HUES64 (cell line): ENCODE measurements around the gene OTUD1.

Source experiments
- H3K27ac ChIP-seq: 2 replicates; pipeline ENCODE4 v1.7.0; 2013; ENCODE audit warnings: low read depth, low read length, inconsistent platforms
- H3K27me3 ChIP-seq: 2 replicates; pipeline ENCODE4 v1.6.1; 2013; ENCODE audit warnings: mild to moderate bottlenecking, low read length; ENCODE audit not compliant: insufficient read depth
- H3K36me3 ChIP-seq: 2 replicates; pipeline ENCODE4 v1.6.1; 2013; ENCODE audit warnings: mild to moderate bottlenecking, low read length; ENCODE audit not compliant: insufficient read depth
- H3K4me1 ChIP-seq: 2 replicates; pipeline ENCODE4 v1.6.1; 2013; ENCODE audit warnings: mild to moderate bottlenecking, low read length, moderate library complexity; ENCODE audit not compliant: insufficient read depth
- H3K4me3 ChIP-seq: 2 replicates; pipeline ENCODE4 v1.5.1; 2013; ENCODE audit warnings: mild to moderate bottlenecking, low read length, moderate library complexity
- H3K9ac ChIP-seq: 2 replicates; pipeline ENCODE4 v1.6.1; 2013; ENCODE audit warnings: mild to moderate bottlenecking, low read depth, low read length
- H3K9me3 ChIP-seq: 2 replicates; pipeline ENCODE4 v1.6.1; 2013; ENCODE audit warnings: low read depth, low read length; ENCODE audit not compliant: insufficient read depth
- WGBS: fragments of 150-250, 120-280 bp; methylation state at CpG from one replicate; pipeline ENCODE4 v1.1.7; 2013; ENCODE audit warnings: missing lambda C conversion rate; 5-methylcytosine and 5-hydroxymethylcytosine counted together

OTUD1 gene

DNA sequence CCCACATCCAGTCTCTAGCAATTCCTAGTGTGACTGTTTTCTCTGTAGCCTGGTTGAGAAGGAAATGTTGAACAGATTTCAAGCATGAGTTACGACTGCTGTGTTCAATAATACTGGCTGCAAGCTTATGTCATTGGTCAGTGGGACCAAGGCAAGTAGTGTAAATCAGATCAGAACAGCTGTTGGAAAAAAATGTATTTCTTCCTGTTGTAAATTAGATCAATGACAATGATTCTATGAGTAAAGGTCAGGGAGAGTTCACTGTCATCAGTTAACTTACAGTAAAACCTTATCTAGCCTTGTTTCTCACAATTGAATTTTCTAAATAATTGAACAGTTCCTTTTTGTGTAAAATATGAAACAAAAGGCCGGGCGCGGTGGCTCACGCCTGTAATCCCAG, 6.7 kb downstream of the OTUD1 start:
- H3K9me3 ChIP-seq = no peaks in the 10 kb centered on the region
- no peak overlapping the region for H3K4me3 ChIP-seq
- H3K4me1 ChIP-seq = peaks cover 6% of the 10 kb centered on the region
- H3K27ac ChIP-seq = no peak overlapping the region
- peaks cover 10% of the 10 kb centered on the region for H3K27me3 ChIP-seq
- H3K9ac ChIP-seq = no peak overlapping the region
- 96% methylated on average over 5 of the region's 5 CpGs for WGBS
- H3K36me3 ChIP-seq = no peaks in the 10 kb centered on the region

DNA sequence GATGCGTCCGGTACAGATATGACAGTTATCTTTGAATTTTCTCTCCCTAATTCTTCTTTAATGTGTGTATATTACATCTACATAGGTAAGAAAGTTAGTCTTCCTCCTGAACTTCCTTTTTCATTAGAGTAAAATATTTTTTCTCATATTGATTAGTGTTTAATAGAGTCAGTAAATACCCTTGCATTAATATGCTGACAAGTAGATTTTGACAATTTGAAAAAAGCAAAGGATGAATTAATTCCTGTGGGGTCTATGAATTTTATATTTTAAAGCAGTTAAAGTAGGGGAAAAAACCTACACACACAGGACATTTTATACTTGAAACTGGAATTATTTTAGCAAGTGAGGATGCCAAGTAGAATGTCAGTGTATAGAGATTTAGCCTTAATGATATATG, 9.4 kb downstream of the OTUD1 start:
- Histone ChIP-seq H3K27me3 (no peaks in the 10 kb centered on the region), H3K4me3 (no peak overlapping the region), H3K9me3 (no peaks in the 10 kb centered on the region), H3K36me3 (no peaks in the 10 kb centered on the region), H3K27ac (no peak overlapping the region), H3K4me1 (no peaks in the 10 kb centered on the region), H3K9ac (no peak overlapping the region)
- WGBS = 94% methylated on average over 2 of the region's 2 CpGs

DNA sequence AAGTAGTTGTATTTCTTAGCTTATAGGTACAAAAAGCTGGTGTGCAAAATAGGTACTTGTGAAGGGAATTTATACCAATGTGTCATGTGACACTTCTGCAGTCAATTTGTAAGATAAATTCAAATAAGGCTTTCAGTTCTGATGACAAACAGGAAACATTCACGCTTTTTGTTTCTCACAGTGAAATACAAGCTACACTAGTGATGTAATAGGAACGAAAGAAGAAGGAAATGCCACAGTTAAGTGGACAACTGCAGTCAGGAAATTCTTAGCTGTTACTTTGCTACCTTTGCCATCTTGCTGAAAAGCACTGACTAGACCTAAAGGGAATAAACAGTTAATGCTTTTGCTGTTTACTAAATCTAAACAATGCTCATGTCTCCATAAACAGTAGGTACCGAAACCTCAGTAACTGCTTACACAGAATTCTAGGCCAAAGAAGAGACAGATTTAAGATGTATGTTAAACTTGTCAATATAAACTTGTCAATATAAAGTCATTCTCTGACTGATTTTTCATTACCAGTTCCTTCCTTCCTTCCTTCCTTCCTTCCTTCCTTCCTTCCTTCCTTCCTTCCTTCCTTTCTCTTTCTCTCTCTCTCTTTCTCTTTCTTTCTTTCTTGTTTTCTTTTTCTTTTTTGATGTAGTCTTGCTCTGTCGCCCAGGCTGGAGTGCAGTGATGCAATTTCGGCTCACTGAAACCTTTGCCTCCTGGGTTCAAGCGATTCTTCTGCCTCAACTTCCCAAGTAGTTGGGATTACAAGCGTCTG, 10.1 kb downstream of the OTUD1 start:
- Histone ChIP-seq H3K9me3 (no peaks in the 10 kb centered on the region), H3K4me1 (no peaks in the 10 kb centered on the region), H3K4me3 (no peak overlapping the region), H3K9ac (no peak overlapping the region), H3K36me3 (no peaks in the 10 kb centered on the region), H3K27ac (no peak overlapping the region), H3K27me3 (no peaks in the 10 kb centered on the region)
- WGBS = 92% methylated on average over 7 of the region's 7 CpGs

DNA sequence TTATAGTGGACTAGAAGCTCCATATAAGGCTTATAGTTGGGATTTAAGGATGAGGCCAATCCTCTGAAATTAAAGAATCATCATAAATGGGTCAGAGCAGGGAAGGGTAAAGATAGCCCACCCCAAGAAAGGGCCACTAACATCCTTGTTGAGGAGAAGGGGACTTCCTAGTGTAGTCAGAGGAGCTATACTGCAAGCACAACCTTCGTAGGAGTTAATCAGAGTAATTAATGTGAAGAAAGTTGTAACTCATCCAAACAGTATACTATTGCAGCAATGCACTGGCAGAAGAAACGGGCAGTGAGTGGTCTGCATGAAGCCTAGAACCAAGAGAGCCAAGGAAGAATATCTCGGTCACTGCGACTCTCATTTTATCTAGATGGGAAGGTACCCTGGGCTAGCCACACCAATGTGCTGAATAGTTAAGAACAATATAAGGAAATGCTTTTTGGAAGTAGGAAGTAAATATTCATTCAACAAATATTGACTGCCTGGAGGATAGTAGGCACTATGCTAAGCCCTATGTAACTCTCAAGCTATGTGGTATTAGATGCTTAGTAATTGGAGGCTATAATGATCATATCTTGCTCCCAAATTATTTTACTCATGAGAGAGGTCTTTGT, 13.3 kb downstream of the OTUD1 start:
- H3K27me3 ChIP-seq = no peaks in the 10 kb centered on the region
- H3K36me3 ChIP-seq = no peaks in the 10 kb centered on the region
- no peak overlapping the region for H3K9ac ChIP-seq
- no peaks in the 10 kb centered on the region for H3K9me3 ChIP-seq
- WGBS = 92% methylated on average over 4 of the region's 4 CpGs
- peaks cover 9% of the 10 kb centered on the region for H3K4me1 ChIP-seq
- H3K4me3 ChIP-seq = no peak overlapping the region
- no peak overlapping the region for H3K27ac ChIP-seq

- Histone ChIP-seq H3K27ac (no peak overlapping the region), H3K9me3 (no peaks in the 10 kb centered on the region), H3K4me1 (peaks cover 15% of the 10 kb centered on the region), H3K36me3 (no peaks in the 10 kb centered on the region), H3K27me3 (no peaks in the 10 kb centered on the region), H3K9ac (no peak overlapping the region), H3K4me3 (no peak overlapping the region)
- over 99% methylated on average over 3 of the region's 4 CpGs for WGBS
Observed at GRCh38 chr10:23453465-23453864, 14.6 kb downstream of the OTUD1 start.

GRCh38 chr10:23457632-23458417, 18.9 kb downstream of the OTUD1 start:
- Histone ChIP-seq H3K4me3 (no peak overlapping the region), H3K27ac (no peak overlapping the region), H3K9ac (no peak overlapping the region), H3K9me3 (no peaks in the 10 kb centered on the region), H3K4me1 (peaks cover 37% of the 10 kb centered on the region), H3K36me3 (no peaks in the 10 kb centered on the region), H3K27me3 (no peaks in the 10 kb centered on the region)
- WGBS = 91% methylated on average over 4 of the region's 6 CpGs

- H3K4me3 ChIP-seq = no peak overlapping the region
- H3K36me3 ChIP-seq = no peaks in the 10 kb centered on the region
- WGBS = 93% methylated on average over 6 of the region's 6 CpGs
- H3K27ac ChIP-seq = no peak overlapping the region
- no peaks in the 10 kb centered on the region for H3K27me3 ChIP-seq
- H3K9me3 ChIP-seq = no peaks in the 10 kb centered on the region
- peaks cover 37% of the 10 kb centered on the region for H3K4me1 ChIP-seq
- H3K9ac ChIP-seq = no peak overlapping the region
Observed at GRCh38 chr10:23459308-23459939, 20.5 kb downstream of the OTUD1 start.

- Histone ChIP-seq H3K9me3 (no peaks in the 10 kb centered on the region), H3K27me3 (no peaks in the 10 kb centered on the region), H3K4me1 (peaks cover 30% of the 10 kb centered on the region), H3K27ac (no peak overlapping the region), H3K36me3 (no peaks in the 10 kb centered on the region), H3K9ac (no peak overlapping the region), H3K4me3 (no peak overlapping the region)
- WGBS = 82% methylated on average over 2 of the region's 2 CpGs
Observed at GRCh38 chr10:23461557-23461956, 22.7 kb downstream of the OTUD1 start.

DNA sequence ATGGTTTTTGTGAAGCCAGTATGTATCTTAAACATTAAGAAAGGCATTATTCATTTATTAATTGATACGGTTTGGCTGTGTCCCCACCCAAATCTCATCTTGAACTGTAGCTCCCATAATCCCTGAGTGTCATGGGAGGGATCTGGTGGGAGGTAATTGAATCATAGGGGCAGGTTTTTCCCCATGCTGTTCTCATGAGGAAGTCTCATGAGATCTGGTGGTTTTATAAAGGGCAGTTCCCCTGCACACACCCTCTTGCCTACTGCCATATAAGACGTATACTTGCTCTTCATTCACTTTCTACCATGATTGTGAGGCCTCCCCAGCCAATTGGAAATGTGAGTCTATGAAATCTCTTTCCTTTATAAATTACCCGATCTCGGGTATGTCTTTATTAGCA, 28.1 kb downstream of the OTUD1 start:
- Histone ChIP-seq H3K9ac (no peak overlapping the region), H3K4me1 (peaks cover 7% of the 10 kb centered on the region; the same call in 1 of the 2 replicates), H3K36me3 (no peaks in the 10 kb centered on the region), H3K9me3 (no peaks in the 10 kb centered on the region), H3K27ac (no peak overlapping the region), H3K27me3 (no peaks in the 10 kb centered on the region), H3K4me3 (no peak overlapping the region)
- 85% methylated on average over 1 of the region's 4 CpGs for WGBS

GRCh38 chr10:23467548-23467947, 28.7 kb downstream of the OTUD1 start:
- H3K4me3 ChIP-seq = no peak overlapping the region
- no peak overlapping the region for H3K27ac ChIP-seq
- H3K9ac ChIP-seq = no peak overlapping the region
- no peaks in the 10 kb centered on the region for H3K9me3 ChIP-seq
- no peaks in the 10 kb centered on the region for H3K36me3 ChIP-seq
- no peaks in the 10 kb centered on the region for H3K27me3 ChIP-seq
- 88% methylated on average over 3 of the region's 3 CpGs for WGBS
- peaks cover 10% of the 10 kb centered on the region; the same call in 1 of the 2 replicates for H3K4me1 ChIP-seq
